Keratinocyte (primary cell): ENCODE data around the gene VASP. TPM values are rescaled to one million over a fixed set of nuclear protein-coding genes. Genes with fewer than 3 reads are reported as not detected.

Experiments used
- DNase-seq: peaks from one replicate; pipeline ENCODE4 v3.0.0-alpha.2; 2011; ENCODE audit warnings: low read depth, missing footprints, low spot score
- FAIRE-seq: peaks from 2 replicates; lab custom pipeline; 2011; peaks lifted over from hg19 to GRCh38; lab: Jason Lieb, UNC
- H2AFZ ChIP-seq: 2 replicates; pipeline ENCODE4 v1.6.0; 2012; ENCODE audit warnings: low read length, control low read depth, inconsistent platforms; ENCODE audit not compliant: control insufficient read depth
- H3K27ac ChIP-seq: 2 replicates; pipeline ENCODE4 v1.5.1; 2011; ENCODE audit warnings: low read length; ENCODE audit not compliant: control insufficient read depth, insufficient read depth
- H3K27me3 ChIP-seq: 3 replicates; pipeline ENCODE4 v1.6.0; 2011; ENCODE audit warnings: low read length; ENCODE audit not compliant: control insufficient read depth, insufficient read depth; ENCODE audit errors: extremely low read depth
- H3K36me3 ChIP-seq, 2 experiments: 2 replicates in 1 of 2; 3 replicates in 1 of 2; pipeline ENCODE4 v1.5.1; 2011; ENCODE audit warnings: low read length in 2 of 2, mild to moderate bottlenecking in 1 of 2; ENCODE audit not compliant: control insufficient read depth in 2 of 2, insufficient read depth in 2 of 2; ENCODE audit errors: extremely low read depth in 1 of 2
- H3K4me1 ChIP-seq: 3 replicates; pipeline ENCODE4 v1.5.1; 2011; ENCODE audit warnings: low read length; ENCODE audit not compliant: control insufficient read depth, insufficient read depth; ENCODE audit errors: extremely low read depth
- H3K4me2 ChIP-seq: 3 replicates; pipeline ENCODE4 v1.6.0; 2011; ENCODE audit warnings: low read depth, low read length; ENCODE audit not compliant: control insufficient read depth, insufficient read depth; ENCODE audit errors: extremely low read depth
- H3K4me3 ChIP-seq, 3 experiments: fragments of 200-600 bp in 1 of 3; sonication (generic) in 1 of 3; 2 replicates in 2 of 3; 3 replicates in 1 of 3; pipeline ENCODE4 v1.5.1; 2011 to 2016; ENCODE audit warnings: low read length in 3 of 3, mild to moderate bottlenecking in 3 of 3, control low read depth in 2 of 3, inconsistent platforms in 1 of 3, low read depth in 1 of 3, mixed read lengths in 1 of 3, mixed run types in 1 of 3, moderate library complexity in 1 of 3; ENCODE audit not compliant: control insufficient read depth in 2 of 3, insufficient read depth in 2 of 3; ENCODE audit errors: extremely low read depth in 1 of 3
- H3K79me2 ChIP-seq: 2 replicates; pipeline ENCODE4 v1.6.0; 2012; ENCODE audit warnings: low read length; ENCODE audit not compliant: control insufficient read depth, insufficient read depth
- H3K9ac ChIP-seq: 3 replicates; pipeline ENCODE4 v1.6.0; 2011; ENCODE audit warnings: low read length; ENCODE audit not compliant: control insufficient read depth, insufficient read depth; ENCODE audit errors: extremely low read depth
- H3K9me1 ChIP-seq: 3 replicates; pipeline ENCODE4 v1.6.0; 2011; ENCODE audit warnings: low read length; ENCODE audit not compliant: control insufficient read depth, insufficient read depth; ENCODE audit errors: extremely low read depth
- H3K9me3 ChIP-seq: 2 replicates; pipeline ENCODE4 v1.5.1; 2012; ENCODE audit warnings: low read depth, low read length; ENCODE audit not compliant: control insufficient read depth
- H4K20me1 ChIP-seq: 3 replicates; pipeline ENCODE4 v1.6.0; 2011; ENCODE audit warnings: low read length; ENCODE audit not compliant: control insufficient read depth, insufficient read depth; ENCODE audit errors: extremely low read depth
- CTCF ChIP-seq, 3 experiments: IDR thresholded peaks in 1 of 3; conservative IDR thresholded peaks in 1 of 3; optimal IDR thresholded peaks in 1 of 3; 2 replicates in 2 of 3; 3 replicates in 1 of 3; pipeline versions ENCODE3 to v1.5.1; 2011; ENCODE audit warnings: low read length in 3 of 3, mild to moderate bottlenecking in 3 of 3, moderate library complexity in 2 of 3, control low read depth in 1 of 3, inconsistent platforms in 1 of 3; ENCODE audit not compliant: insufficient read depth in 2 of 3; ENCODE audit errors: extremely low read depth in 1 of 3
- EZH2 ChIP-seq: IDR thresholded peaks from one replicate; pipeline ENCODE4 v1.6.1; 2012; ENCODE audit warnings: inconsistent platforms, mild to moderate bottlenecking, low read length, moderate library complexity
- dilution Hi-C: fragments of 300-500 bp; cut with MboI; formaldehyde crosslinking; loops from one replicate; pipeline ENCODE4 v1.7.0; 2020; ENCODE audit warnings: low sequenced_read_pairs; ENCODE audit not compliant: extremely low pct_ligation_motif_present
- polyA plus RNA-seq, 5 experiments: library from polyadenylated mRNA; depleted of rRNA in 3 of 5; stranded (reverse) in 3 of 5; stranded (forward) in 1 of 5; unstranded in 1 of 5; fragments of >200 nt; gene quantifications; 1 replicate in 1 of 5; 2 replicates in 3 of 5; 3 replicates in 1 of 5; pipeline versions ENCODE4 v1.2.1 to v1.2.3, GENCODE V29; 2011 to 2012; ENCODE audit warnings: missing spikeins in 2 of 5, low read depth in 1 of 5, low replicate concordance in 1 of 5

VASP gene
- polyA plus RNA-seq, 1 donor (not counting 4 experiments of a cell fraction or from before 2014, with no cell fraction given) = 99.0 TPM

- peak overlapping the region; percentile 62 for H3K27ac ChIP-seq
- no peaks in the 10 kb centered on the region for H4K20me1 ChIP-seq
Observed at GRCh38 chr19:45567609-45568008, 60.3 kb downstream of the VASP start.

GRCh38 chr19:45568732-45569131, 61.5 kb downstream of the VASP start:
- H3K4me3 ChIP-seq = no peak overlapping the region
- H3K27me3 ChIP-seq = no peaks in the 10 kb centered on the region
- no peak for DNase-seq
- H3K9me3 ChIP-seq = no peaks in the 10 kb centered on the region
- TF ChIP-seq CTCF (optimal IDR thresholded peaks at IDR 0.05 in 1 of 3, IDR thresholded peaks at IDR 0.05 in 1 of 3, conservative IDR thresholded peaks at IDR 0.05 in 1 of 3; ENCODE audit: extremely low read depth in 1 of 3, insufficient read depth in 2 of 3, low read length in 3 of 3) (no peak), EZH2 (no peak)
- peaks cover 23% of the 10 kb centered on the region for H3K79me2 ChIP-seq
- H4K20me1 ChIP-seq = no peaks in the 10 kb centered on the region
- FAIRE-seq = peak; percentile 98
- H3K9me1 ChIP-seq = no peaks in the 10 kb centered on the region
- peak overlapping the region; percentile 35 for H3K4me2 ChIP-seq
- dilution Hi-C loops = no loop called here
- H3K9ac ChIP-seq = peak overlapping the region; percentile 23
- no peak overlapping the region for H2AFZ ChIP-seq
- peaks cover 26% of the 10 kb centered on the region for H3K4me1 ChIP-seq
- peak overlapping the region; percentile 62 for H3K27ac ChIP-seq
- H3K36me3 ChIP-seq = peaks cover 0 to 4% of the 10 kb centered on the region in 2 experiments

More at GRCh38 chr19:45567609-45568008, 60.3 kb downstream of the VASP start:
- no peak overlapping the region for H3K9ac ChIP-seq
- peaks cover 18% of the 10 kb centered on the region for H3K79me2 ChIP-seq
- H3K4me2 ChIP-seq = no peak overlapping the region
- peaks cover 26% of the 10 kb centered on the region for H3K4me1 ChIP-seq
- H3K27me3 ChIP-seq = no peaks in the 10 kb centered on the region
- dilution Hi-C loops = no loop called here
- H3K4me3 ChIP-seq = no peak overlapping the region
- peaks cover 0 to 4% of the 10 kb centered on the region in 2 experiments for H3K36me3 ChIP-seq
- FAIRE-seq = peak; percentile 72
- no peak overlapping the region for H2AFZ ChIP-seq
- no peaks in the 10 kb centered on the region for H3K9me3 ChIP-seq
- no peak for DNase-seq
- no peaks in the 10 kb centered on the region for H3K9me1 ChIP-seq
- TF ChIP-seq CTCF (optimal IDR thresholded peaks at IDR 0.05 in 1 of 3, IDR thresholded peaks at IDR 0.05 in 1 of 3, conservative IDR thresholded peaks at IDR 0.05 in 1 of 3; ENCODE audit: extremely low read depth in 1 of 3, insufficient read depth in 2 of 3, low read length in 3 of 3) (no peak), EZH2 (no peak)
